ENCODE results near the gene FAM13B. TPM values are rescaled to one million over a fixed set of nuclear protein-coding genes. Genes with fewer than 3 reads are reported as not detected.

The FAM13B gene
- total RNA-seq, 1 donor from 2014 or later, result 31.4 TPM

DNA sequence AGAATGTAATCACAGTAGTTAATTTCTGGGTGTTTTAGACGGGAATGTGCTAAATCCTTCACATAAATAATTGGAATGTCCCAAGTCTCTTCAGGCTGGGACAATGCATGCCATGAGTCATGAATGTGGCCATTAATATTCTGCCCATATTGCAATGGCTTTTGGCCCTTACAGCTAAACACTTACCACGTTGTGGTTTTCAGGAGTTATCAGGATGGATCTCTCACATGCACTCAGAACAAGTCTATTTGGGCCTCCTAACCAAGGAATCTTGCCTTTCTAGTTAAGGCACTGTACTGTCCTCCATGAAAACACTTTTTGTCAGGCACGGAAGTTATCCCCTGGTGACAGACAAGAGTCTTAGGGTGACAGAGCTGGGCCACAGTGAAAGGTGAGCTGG lies 110.9 kb downstream of the FAM13B start:
- H3K36me3 Mint-ChIP-seq (ENCODE audit: unreplicated experiment), result peaks cover 6% of the 10 kb centered on the region
- H3K4me1 Mint-ChIP-seq (ENCODE audit: low read depth, unreplicated experiment), result no peaks in the 10 kb centered on the region

DNA sequence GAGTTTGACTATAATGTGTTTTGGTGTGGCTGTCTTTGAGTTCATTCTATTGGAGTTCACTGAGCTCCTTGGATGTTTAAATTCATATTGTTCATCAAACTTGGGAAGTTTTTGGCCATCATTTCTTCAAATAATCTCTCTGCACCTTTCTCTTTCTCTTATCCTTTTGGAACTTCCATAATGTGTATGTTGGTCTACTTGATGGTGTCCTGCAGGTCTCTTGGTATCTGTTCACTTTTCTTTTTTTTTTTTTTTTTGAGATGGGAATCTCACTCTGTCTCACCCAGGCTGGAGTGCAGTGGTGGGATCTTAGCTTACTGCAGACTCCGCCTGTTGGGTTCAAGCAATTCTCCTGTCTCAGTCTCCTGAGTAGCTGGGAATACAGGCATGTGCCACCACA lies 116.0 kb downstream of the FAM13B start:
- no peaks in the 10 kb centered on the region for H3K4me1 Mint-ChIP-seq (ENCODE audit: low read depth, unreplicated experiment)
- H3K27ac Mint-ChIP-seq (ENCODE audit: unreplicated experiment), result no peak overlapping the region
- peaks cover 9% of the 10 kb centered on the region for H3K36me3 Mint-ChIP-seq (ENCODE audit: unreplicated experiment)
- no peak for DNase-seq
- no peaks in the 10 kb centered on the region for H3K27me3 Mint-ChIP-seq (ENCODE audit: unreplicated experiment)
- no peak overlapping the region for H3K4me3 Mint-ChIP-seq (ENCODE audit: unreplicated experiment)
- TF ChIP-seq, protein P1, sequence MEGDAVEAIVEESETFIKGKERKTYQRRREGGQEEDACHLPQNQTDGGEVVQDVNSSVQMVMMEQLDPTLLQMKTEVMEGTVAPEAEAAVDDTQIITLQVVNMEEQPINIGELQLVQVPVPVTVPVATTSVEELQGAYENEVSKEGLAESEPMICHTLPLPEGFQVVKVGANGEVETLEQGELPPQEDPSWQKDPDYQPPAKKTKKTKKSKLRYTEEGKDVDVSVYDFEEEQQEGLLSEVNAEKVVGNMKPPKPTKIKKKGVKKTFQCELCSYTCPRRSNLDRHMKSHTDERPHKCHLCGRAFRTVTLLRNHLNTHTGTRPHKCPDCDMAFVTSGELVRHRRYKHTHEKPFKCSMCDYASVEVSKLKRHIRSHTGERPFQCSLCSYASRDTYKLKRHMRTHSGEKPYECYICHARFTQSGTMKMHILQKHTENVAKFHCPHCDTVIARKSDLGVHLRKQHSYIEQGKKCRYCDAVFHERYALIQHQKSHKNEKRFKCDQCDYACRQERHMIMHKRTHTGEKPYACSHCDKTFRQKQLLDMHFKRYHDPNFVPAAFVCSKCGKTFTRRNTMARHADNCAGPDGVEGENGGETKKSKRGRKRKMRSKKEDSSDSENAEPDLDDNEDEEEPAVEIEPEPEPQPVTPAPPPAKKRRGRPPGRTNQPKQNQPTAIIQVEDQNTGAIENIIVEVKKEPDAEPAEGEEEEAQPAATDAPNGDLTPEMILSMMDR (IDR thresholded peaks at IDR 0.05; ENCODE audit: partially characterized antibody, unreplicated experiment), result no peak
- H3K9me3 Mint-ChIP-seq (ENCODE audit: unreplicated experiment), result peaks cover 6% of the 10 kb centered on the region

More for the DNA sequence above, 110.9 kb downstream of the FAM13B start:
- H3K27me3 Mint-ChIP-seq (ENCODE audit: unreplicated experiment), result no peaks in the 10 kb centered on the region
- H3K27ac Mint-ChIP-seq (ENCODE audit: unreplicated experiment), result no peak overlapping the region
- H3K4me3 Mint-ChIP-seq (ENCODE audit: unreplicated experiment), result no peak overlapping the region
- peaks cover 3% of the 10 kb centered on the region for H3K9me3 Mint-ChIP-seq (ENCODE audit: unreplicated experiment)
- TF ChIP-seq, protein P1 (IDR thresholded peaks at IDR 0.05; ENCODE audit: partially characterized antibody, unreplicated experiment), result no peak
- DNase-seq, result no peak

DNA sequence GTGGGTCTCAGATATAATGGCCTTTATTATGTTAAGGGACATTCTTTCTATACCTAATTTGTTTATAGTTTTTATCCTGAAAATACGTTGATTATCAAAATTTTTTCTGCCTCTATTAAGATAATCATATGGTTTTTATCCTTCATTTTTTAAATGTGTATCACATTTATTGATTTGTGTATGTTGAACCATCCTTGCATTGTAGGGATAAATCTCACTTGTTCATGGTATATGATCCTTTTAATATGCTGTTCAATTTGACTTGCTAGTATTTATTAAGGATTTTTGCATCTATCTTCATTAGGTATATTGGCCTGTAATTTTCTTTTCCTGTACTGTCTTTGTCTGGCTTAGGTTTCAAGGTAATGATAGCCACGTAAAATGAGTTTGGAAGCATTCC lies 118.1 kb downstream of the FAM13B start:
- H3K27me3 Mint-ChIP-seq (ENCODE audit: unreplicated experiment), result peaks cover 4% of the 10 kb centered on the region
- peaks cover 6% of the 10 kb centered on the region for H3K9me3 Mint-ChIP-seq (ENCODE audit: unreplicated experiment)
- DNase-seq, result no peak
- no peak overlapping the region for H3K4me3 Mint-ChIP-seq (ENCODE audit: unreplicated experiment)
- TF ChIP-seq, protein P1 (IDR thresholded peaks at IDR 0.05; ENCODE audit: partially characterized antibody, unreplicated experiment), result no peak
- H3K36me3 Mint-ChIP-seq (ENCODE audit: unreplicated experiment), result peaks cover 9% of the 10 kb centered on the region
- no peak overlapping the region for H3K27ac Mint-ChIP-seq (ENCODE audit: unreplicated experiment)
- H3K4me1 Mint-ChIP-seq (ENCODE audit: low read depth, unreplicated experiment), result no peaks in the 10 kb centered on the region

DNA sequence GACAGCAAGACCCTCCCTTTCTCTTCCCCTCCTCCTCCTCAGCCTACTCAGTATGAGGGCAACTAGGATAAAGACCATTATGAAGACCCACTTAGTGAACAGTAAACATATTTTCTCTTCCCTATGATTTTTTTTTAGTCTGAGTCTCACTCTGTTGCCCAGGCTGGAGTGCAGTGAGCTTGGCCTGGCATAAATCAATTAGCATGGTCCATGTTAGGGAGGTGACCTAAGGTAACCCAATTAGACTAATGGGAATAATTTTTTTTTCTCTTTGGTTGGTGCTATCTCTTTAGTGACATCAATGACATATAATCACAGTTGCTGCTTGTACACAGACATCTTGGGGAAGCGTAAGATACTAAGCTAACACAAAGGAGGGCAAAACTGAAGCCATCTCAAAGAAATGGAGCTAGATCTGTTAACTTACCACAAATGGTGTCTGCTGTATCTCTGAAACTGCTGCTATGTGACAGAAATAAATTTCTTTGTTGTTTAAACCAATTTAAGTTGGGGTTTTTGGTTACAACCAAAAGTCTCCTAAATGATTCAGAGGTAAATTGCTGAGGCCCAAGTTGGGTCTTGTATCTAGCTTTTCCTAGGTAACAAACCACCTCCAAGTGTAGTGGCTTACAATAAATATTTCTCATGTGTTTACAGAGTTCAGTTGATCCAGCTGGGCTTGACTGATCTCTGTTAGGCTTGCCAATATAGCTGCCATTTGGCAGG lies 130.3 kb downstream of the FAM13B start:
- Mint-ChIP-seq H3K9me3 (ENCODE audit: unreplicated experiment) (no peaks in the 10 kb centered on the region), H3K27me3 (ENCODE audit: unreplicated experiment) (peaks cover 2% of the 10 kb centered on the region), H3K27ac (ENCODE audit: unreplicated experiment) (no peak overlapping the region), H3K36me3 (ENCODE audit: unreplicated experiment) (no peaks in the 10 kb centered on the region), H3K4me1 (ENCODE audit: low read depth, unreplicated experiment) (no peaks in the 10 kb centered on the region), H3K4me3 (ENCODE audit: unreplicated experiment) (no peak overlapping the region)
- TF ChIP-seq, protein P1 (IDR thresholded peaks at IDR 0.05; ENCODE audit: partially characterized antibody, unreplicated experiment), result no peak
- no peak for DNase-seq

DNA sequence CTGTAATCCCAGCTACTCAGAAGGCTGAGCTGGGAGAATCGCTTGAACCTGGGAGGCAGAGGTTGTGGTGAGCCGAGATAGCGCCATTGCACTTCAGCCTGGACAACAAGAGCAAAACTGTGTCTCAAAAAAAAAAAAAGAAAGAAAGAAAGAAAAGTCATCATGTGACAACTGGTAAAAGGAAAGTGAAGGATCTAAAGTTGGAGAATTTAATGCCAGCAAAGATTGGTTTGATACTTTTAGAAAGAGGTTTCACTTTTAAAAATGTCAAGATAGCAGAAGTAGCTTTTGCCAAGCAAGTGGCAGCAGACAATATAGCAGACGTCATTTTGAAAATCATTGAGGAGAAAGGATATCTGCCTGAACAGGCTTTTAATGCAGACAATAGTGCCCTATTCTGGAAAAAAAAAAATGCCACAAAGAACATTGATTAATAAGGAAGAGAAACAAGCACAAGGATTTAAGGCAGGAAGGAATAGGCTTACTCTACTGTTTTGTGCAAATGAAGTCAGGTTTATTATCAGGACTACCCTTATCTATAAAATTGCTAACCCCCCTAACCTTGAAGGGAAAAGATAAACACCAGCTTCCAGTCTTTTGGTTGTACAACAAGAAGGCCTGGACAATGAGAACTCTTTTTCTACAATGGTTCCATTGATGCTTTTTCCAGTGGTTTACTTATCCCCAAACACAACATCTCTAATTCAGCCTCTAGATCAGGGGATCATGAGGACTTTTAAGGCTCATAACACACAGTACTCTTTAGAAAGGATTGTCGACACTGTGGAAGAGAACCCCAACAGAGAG lies 131.7 kb downstream of the FAM13B start:
- Mint-ChIP-seq H3K36me3 (ENCODE audit: unreplicated experiment) (no peaks in the 10 kb centered on the region), H3K27ac (ENCODE audit: unreplicated experiment) (no peak overlapping the region), H3K9me3 (ENCODE audit: unreplicated experiment) (no peaks in the 10 kb centered on the region), H3K4me1 (ENCODE audit: low read depth, unreplicated experiment) (no peaks in the 10 kb centered on the region), H3K4me3 (ENCODE audit: unreplicated experiment) (no peak overlapping the region), H3K27me3 (ENCODE audit: unreplicated experiment) (peaks cover 2% of the 10 kb centered on the region)
- TF ChIP-seq, protein P1 (IDR thresholded peaks at IDR 0.05; ENCODE audit: partially characterized antibody, unreplicated experiment), result no peak
- DNase-seq, result no peak
